Mesenchymal stem cell (in vitro differentiated cells and primary cell): Measurements from ENCODE around the gene PIK3R6.

ENCODE experiments used
- DNase-seq: peaks from one replicate; pipeline ENCODE4 v3.0.0-alpha.2; 2013
- H2AFZ ChIP-seq: one replicate; pipeline ENCODE4 v1.6.1; 2013; ENCODE audit warnings: low read depth, mild to moderate bottlenecking, control low read depth, inconsistent platforms, low read length, moderate library complexity
- H2AK5ac ChIP-seq: 2 replicates; pipeline ENCODE4 v1.6.1; 2013; ENCODE audit warnings: low read length, moderate library complexity, mild to moderate bottlenecking, inconsistent platforms; ENCODE audit not compliant: severe bottlenecking
- H2BK120ac ChIP-seq: one replicate; pipeline ENCODE4 v1.6.1; 2013; ENCODE audit warnings: low read depth, mild to moderate bottlenecking, inconsistent platforms, low read length, moderate library complexity
- H2BK12ac ChIP-seq, 2 experiments: one replicate each; pipeline ENCODE4 v1.6.1; 2013; ENCODE audit warnings: inconsistent platforms in 2 of 2, low read length in 2 of 2, mild to moderate bottlenecking in 2 of 2, moderate library complexity in 2 of 2, control low read depth in 1 of 2
- H2BK15ac ChIP-seq: one replicate; pipeline ENCODE4 v1.6.1; 2013; ENCODE audit warnings: mild to moderate bottlenecking, low read depth, inconsistent platforms; ENCODE audit not compliant: poor library complexity, severe bottlenecking
- H2BK5ac ChIP-seq: 2 replicates; pipeline ENCODE4 v1.6.1; 2013; ENCODE audit warnings: low read depth, mild to moderate bottlenecking, low read length, control low read depth, inconsistent platforms; ENCODE audit not compliant: poor library complexity, severe bottlenecking
- H3K14ac ChIP-seq, 2 experiments: one replicate each; pipeline ENCODE4 v1.6.1; 2013; ENCODE audit warnings: inconsistent platforms in 2 of 2, low read length in 2 of 2, control low read depth in 1 of 2, mild to moderate bottlenecking in 1 of 2, moderate library complexity in 1 of 2
- H3K18ac ChIP-seq, 2 experiments: one replicate each; pipeline ENCODE4 v1.6.1; 2013; ENCODE audit warnings: inconsistent platforms in 2 of 2, low read length in 2 of 2, control low read depth in 1 of 2, low read depth in 1 of 2, mild to moderate bottlenecking in 1 of 2
- H3K23ac ChIP-seq, 2 experiments: one replicate each; pipeline ENCODE4 v1.6.1; 2013; ENCODE audit warnings: inconsistent platforms in 2 of 2, low read length in 2 of 2, mild to moderate bottlenecking in 2 of 2, moderate library complexity in 2 of 2, control low read depth in 1 of 2
- H3K27ac ChIP-seq: 2 replicates; pipeline ENCODE4 v1.5.1; 2013; ENCODE audit warnings: mild to moderate bottlenecking, moderate library complexity, low read length, control low read depth, inconsistent platforms; ENCODE audit not compliant: poor library complexity, severe bottlenecking
- H3K27me3 ChIP-seq, 2 experiments: 2 replicates each; pipeline versions ENCODE4 v1.6.1 to v1.7.0; 2013; ENCODE audit warnings: low read length in 2 of 2, mild to moderate bottlenecking in 2 of 2, moderate library complexity in 2 of 2, control low read depth in 1 of 2, inconsistent platforms in 1 of 2; ENCODE audit not compliant: control insufficient read depth in 1 of 2, insufficient read depth in 1 of 2
- H3K36me3 ChIP-seq, 2 experiments: 2 replicates each; pipeline versions ENCODE4 v1.6.1 to v1.7.0; 2013; ENCODE audit warnings: low read length in 2 of 2, control low read depth in 1 of 2, inconsistent platforms in 1 of 2, low read depth in 1 of 2, mild to moderate bottlenecking in 1 of 2; ENCODE audit not compliant: insufficient read depth in 2 of 2, control insufficient read depth in 1 of 2
- H3K4ac ChIP-seq, 2 experiments: one replicate each; pipeline ENCODE4 v1.6.1; 2013; ENCODE audit warnings: inconsistent platforms in 2 of 2, low read length in 2 of 2, mild to moderate bottlenecking in 2 of 2, moderate library complexity in 2 of 2, control low read depth in 1 of 2, low read depth in 1 of 2
- H3K4me1 ChIP-seq: 2 replicates; pipeline ENCODE4 v1.6.1; 2013; ENCODE audit warnings: low read depth, low read length, control low read depth; ENCODE audit not compliant: control insufficient read depth, insufficient read depth
- H3K4me2 ChIP-seq: 2 replicates; pipeline ENCODE4 v1.6.1; 2013; ENCODE audit warnings: low read length, mild to moderate bottlenecking, inconsistent platforms; ENCODE audit not compliant: poor library complexity, severe bottlenecking
- H3K4me3 ChIP-seq, 2 experiments: 2 replicates each; pipeline versions ENCODE4 v1.5.1 to v1.7.0; 2013; ENCODE audit warnings: low read length in 2 of 2, mild to moderate bottlenecking in 2 of 2, control low read depth in 1 of 2, low read depth in 1 of 2; ENCODE audit not compliant: insufficient read depth in 1 of 2
- H3K79me1 ChIP-seq: replicated peaks from 2 replicates; pipeline ENCODE4 v1.6.1; 2013; ENCODE audit warnings: mild to moderate bottlenecking, control low read depth, low read length, inconsistent platforms; ENCODE audit not compliant: poor library complexity, severe bottlenecking
- H3K9ac ChIP-seq: 2 replicates; pipeline ENCODE4 v1.7.0; 2013; ENCODE audit warnings: mild to moderate bottlenecking, low read length, moderate library complexity
- H3K9me3 ChIP-seq: 2 replicates; pipeline ENCODE4 v1.7.0; 2013; ENCODE audit warnings: mild to moderate bottlenecking, low read length; ENCODE audit not compliant: control insufficient read depth
- H4K8ac ChIP-seq: one replicate; pipeline ENCODE4 v1.6.1; 2013; ENCODE audit warnings: inconsistent platforms, mild to moderate bottlenecking, low read length, moderate library complexity
- H4K91ac ChIP-seq: one replicate; pipeline ENCODE4 v1.6.1; 2013; ENCODE audit warnings: mild to moderate bottlenecking, low read length, inconsistent platforms
- WGBS: methylation state at CpG from one replicate; pipeline ENCODE4 v1.1.7; 2013; ENCODE audit warnings: mixed read lengths; 5-methylcytosine and 5-hydroxymethylcytosine counted together

The PIK3R6 gene

GRCh38 chr17:8849311-8850041, 18.0 kb downstream of the PIK3R6 start:
- peaks cover 0 to 12% of the 10 kb centered on the region in 2 experiments for H3K27me3 ChIP-seq
- no peak overlapping the region for H3K9ac ChIP-seq
- H4K8ac ChIP-seq: no peak overlapping the region
- no peak overlapping the region for H3K23ac ChIP-seq
- H3K36me3 ChIP-seq: no peaks in the 10 kb centered on the region
- WGBS: 58% methylated on average over 2 of the region's 4 CpGs
- H3K79me1 ChIP-seq: no peaks in the 10 kb centered on the region
- H2AFZ ChIP-seq: no peak overlapping the region
- no peak overlapping the region for H3K27ac ChIP-seq
- H2BK5ac ChIP-seq: no peak overlapping the region
- no peak overlapping the region for H3K4me3 ChIP-seq
- DNase-seq: no peak
- H3K14ac ChIP-seq: no peak overlapping the region
- H3K18ac ChIP-seq: no peak overlapping the region
- H2BK120ac ChIP-seq: no peak overlapping the region
- no peak overlapping the region for H2BK12ac ChIP-seq
- no peak overlapping the region for H4K91ac ChIP-seq
- H3K4me1 ChIP-seq: no peaks in the 10 kb centered on the region
- no peaks in the 10 kb centered on the region for H3K9me3 ChIP-seq
- H2AK5ac ChIP-seq: no peak overlapping the region
- H2BK15ac ChIP-seq: no peak overlapping the region
- no peak overlapping the region for H3K4me2 ChIP-seq
- no peak overlapping the region for H3K4ac ChIP-seq

DNA sequence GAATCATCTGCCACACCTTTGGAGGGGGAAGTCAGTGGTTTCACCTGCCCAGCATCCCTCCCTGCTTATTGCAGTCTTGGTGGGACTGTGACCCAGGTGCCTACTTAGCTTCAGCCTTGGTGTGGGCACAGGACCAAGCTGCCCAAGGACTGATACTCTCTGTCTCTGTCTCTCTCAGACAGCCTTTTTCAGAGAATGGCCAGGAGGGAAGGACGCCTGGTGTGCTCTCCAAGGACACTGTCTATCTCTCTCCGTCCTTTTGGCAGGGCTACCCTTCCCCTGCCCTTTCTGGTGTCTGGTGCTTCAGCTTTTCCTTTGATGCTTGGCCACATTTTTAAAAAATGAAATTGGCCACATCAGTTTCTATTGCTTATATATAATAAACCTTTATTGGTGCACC, 19.6 kb downstream of the PIK3R6 start:
- H4K91ac ChIP-seq: no peak overlapping the region

GRCh38 chr17:8846768-8847211, 20.7 kb downstream of the PIK3R6 start:
- no peak overlapping the region for H4K91ac ChIP-seq
- no peaks in the 10 kb centered on the region for H3K79me1 ChIP-seq
- no peak overlapping the region for H2BK120ac ChIP-seq
- H2BK12ac ChIP-seq: no peak overlapping the region
- H4K8ac ChIP-seq: no peak overlapping the region
- no peak overlapping the region for H2BK15ac ChIP-seq
- no peak overlapping the region for H3K18ac ChIP-seq
- peaks cover 0 to 26% of the 10 kb centered on the region in 2 experiments for H3K27me3 ChIP-seq
- no peaks in the 10 kb centered on the region for H3K36me3 ChIP-seq
- H3K4me2 ChIP-seq: no peak overlapping the region
- H2BK5ac ChIP-seq: no peak overlapping the region
- no peak overlapping the region for H3K23ac ChIP-seq
- H2AFZ ChIP-seq: no peak overlapping the region
- peak; percentile 20 for DNase-seq
- no peak overlapping the region for H3K14ac ChIP-seq
- H3K27ac ChIP-seq: no peak overlapping the region
- no peak overlapping the region for H2AK5ac ChIP-seq
- H3K4me3 ChIP-seq: no peak overlapping the region
- H3K4ac ChIP-seq: no peak overlapping the region
- H3K9me3 ChIP-seq: peaks cover 1% of the 10 kb centered on the region
- H3K4me1 ChIP-seq: no peaks in the 10 kb centered on the region
- no peak overlapping the region for H3K9ac ChIP-seq

More for the DNA sequence above, 19.6 kb downstream of the PIK3R6 start:
- Histone ChIP-seq H3K4me3 (no peak overlapping the region), H3K4me1 (no peaks in the 10 kb centered on the region), H3K4ac (no peak overlapping the region), H2BK5ac (no peak overlapping the region), H3K79me1 (no peaks in the 10 kb centered on the region), H2AFZ (no peak overlapping the region), H3K18ac (no peak overlapping the region), H3K9ac (no peak overlapping the region), H3K27me3 (peaks cover 0 to 20% of the 10 kb centered on the region in 2 experiments), H3K9me3 (no peaks in the 10 kb centered on the region), H3K36me3 (no peaks in the 10 kb centered on the region), H4K8ac (no peak overlapping the region), H3K14ac (no peak overlapping the region), H3K4me2 (no peak overlapping the region), H2BK120ac (no peak overlapping the region), H2BK12ac (no peak overlapping the region), H3K27ac (no peak overlapping the region), H2BK15ac (no peak overlapping the region), H2AK5ac (no peak overlapping the region), H3K23ac (no peak overlapping the region)
- 70% methylated on average over 2 of the region's 2 CpGs for WGBS
- DNase-seq: no peak

DNA sequence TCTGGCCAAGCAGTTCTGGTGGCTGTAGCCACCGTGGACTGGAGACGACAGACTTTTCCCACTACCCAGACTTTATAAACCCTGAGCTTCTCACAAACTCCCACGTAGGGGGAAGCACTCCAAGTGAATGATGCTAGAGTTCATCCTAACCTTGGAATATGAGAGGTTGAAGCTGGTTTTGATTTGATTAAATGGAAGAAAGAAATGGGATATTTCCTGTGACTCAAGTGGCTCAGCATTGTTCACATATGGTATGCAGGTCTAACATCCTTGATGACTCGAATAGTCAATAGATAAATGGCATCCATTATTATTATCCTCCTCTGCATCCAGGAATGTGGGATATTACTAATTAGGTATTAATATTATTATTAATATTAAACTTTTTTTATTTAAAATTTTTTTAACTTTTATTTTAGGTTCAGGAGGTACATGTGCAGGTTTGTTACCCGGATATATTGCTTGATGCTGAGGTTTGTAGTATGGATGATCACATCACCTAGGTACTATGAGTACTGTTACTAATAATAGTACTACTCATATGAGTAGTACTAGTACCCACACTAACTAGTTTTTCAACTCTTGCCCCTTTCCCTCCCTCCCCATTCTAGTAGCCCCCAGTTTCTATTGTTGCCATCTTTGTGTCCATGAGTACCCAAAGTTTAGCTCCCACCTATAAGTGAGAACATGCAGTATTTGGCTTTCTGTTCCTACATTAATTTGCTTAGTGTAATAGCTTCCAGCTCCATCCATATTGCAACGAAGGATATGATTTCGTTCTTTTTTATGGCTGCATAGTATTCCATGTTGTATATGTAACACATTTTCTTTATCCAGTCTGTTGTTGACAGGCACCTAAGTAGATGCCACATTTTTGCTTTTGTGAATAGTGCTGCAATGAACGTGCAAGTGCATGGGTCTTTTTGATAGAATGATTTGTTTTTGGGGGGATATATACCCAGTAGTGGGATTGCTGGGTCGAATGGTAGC, 22.9 kb downstream of the PIK3R6 start:
- Histone ChIP-seq H2BK12ac (no peak overlapping the region), H3K4me3 (no peak overlapping the region), H3K9me3 (peaks cover 3% of the 10 kb centered on the region), H4K8ac (no peak overlapping the region), H3K18ac (no peak overlapping the region), H3K4me2 (no peak overlapping the region), H3K27me3 (peaks cover 0 to 30% of the 10 kb centered on the region in 2 experiments), H2AFZ (no peak overlapping the region), H3K4me1 (peaks cover 1% of the 10 kb centered on the region), H3K36me3 (no peaks in the 10 kb centered on the region), H3K27ac (no peak overlapping the region), H4K91ac (no peak overlapping the region), H3K23ac (no peak overlapping the region), H2AK5ac (no peak overlapping the region), H2BK15ac (no peak overlapping the region), H3K9ac (no peak overlapping the region), H3K4ac (no peak overlapping the region), H3K79me1 (no peaks in the 10 kb centered on the region), H2BK5ac (no peak overlapping the region), H2BK120ac (no peak overlapping the region), H3K14ac (no peak overlapping the region)
- DNase-seq: no peak
- WGBS: 73% methylated on average over 5 of the region's 9 CpGs
